Measurements from ENCODE around the gene NRIP2. TPM values are rescaled to one million over a fixed set of nuclear protein-coding genes. Genes with fewer than 3 reads are reported as not detected.

NRIP2 gene
- total and polyA plus RNA-seq, 2 experiments from 2014 or later, result 0.46 TPM; not detected in 1

DNA sequence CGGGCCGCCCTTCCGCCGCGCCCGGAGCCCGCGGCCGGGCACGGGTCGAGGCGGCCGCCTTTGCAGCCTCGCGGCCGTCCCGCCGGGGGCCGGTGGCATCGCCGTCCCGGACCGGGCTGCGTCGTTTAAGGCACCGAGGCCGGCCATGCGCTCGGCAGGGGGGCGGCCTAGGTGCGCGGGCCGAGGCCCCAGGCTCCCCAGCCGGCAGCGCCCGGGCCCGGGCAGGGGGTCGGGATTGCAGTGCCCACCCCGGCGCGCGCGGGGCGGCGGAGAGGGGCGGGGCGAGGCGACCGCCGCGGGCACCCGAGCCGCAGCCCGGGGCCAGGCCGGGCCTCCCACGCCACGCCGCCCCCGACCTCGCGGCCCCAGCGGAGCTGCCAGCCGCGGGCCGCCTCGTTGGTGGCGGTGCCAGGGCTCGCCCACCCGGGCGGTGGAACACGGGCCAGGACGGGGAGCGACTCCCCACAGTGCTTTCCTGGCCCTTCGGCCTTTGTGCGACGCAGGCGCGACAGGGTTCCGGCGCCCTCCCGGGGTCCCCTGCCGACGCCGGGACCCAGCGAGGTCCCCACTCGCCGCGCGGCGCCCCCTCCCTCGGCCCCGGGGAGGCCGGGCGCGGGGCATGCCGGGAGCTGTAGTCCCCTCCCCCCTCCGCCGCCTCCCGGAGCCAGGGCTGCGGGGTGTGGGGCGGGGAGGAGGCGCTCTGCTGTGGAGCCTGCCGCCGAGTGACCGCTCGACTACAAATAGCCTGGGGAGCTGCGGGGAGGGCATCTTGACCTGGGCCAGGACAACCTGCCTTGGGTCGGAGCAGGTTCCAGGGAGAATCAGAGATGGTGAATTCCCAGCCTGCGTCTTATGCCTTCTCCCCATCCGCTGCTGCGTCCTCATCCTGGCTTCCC, 39.3 kb downstream of the NRIP2 start:
- H3K36me3 ChIP-seq (ENCODE audit: low read depth), result no peaks in the 10 kb centered on the region
- in situ Hi-C loops (cut with MboI), result no loop called here
- no peak for TF ChIP-seq EZH2 (IDR thresholded peaks at IDR 0.05; ENCODE audit: insufficient read depth, poor library complexity, severe bottlenecking)
- TF ChIP-seq EZH2phosphoT487 (IDR thresholded peaks at IDR 0.05; ENCODE audit: insufficient read depth, low read depth), result no peak

DNA sequence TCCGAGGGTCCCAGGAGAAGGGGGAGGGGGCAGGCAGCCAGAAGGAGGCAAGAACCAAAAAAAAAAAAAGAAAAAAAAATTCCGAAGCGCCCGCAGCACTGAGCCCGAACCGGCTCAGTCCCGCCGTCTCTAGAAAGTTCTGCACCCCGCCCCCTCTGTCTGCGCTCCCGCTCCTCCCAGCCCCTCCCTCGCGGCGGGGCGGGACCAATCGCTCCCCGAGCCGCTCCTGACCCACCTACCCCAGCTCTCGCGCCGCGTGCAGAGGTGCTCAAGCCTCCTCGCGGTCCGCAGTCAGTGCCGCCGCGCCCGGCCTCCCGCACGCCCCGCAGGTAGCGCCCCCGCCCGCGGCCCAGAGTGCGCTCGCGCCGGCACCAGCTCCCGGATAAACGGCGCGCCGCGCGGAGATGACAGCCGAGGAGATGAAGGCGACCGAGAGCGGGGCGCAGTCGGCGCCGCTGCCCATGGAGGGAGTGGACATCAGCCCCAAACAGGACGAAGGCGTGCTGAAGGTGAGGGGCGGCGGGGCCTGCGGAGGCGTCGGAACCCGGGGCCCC, 40.0 kb downstream of the NRIP2 start, which contains the start of gene FKBP4:
Gene FKBP4 (plus strand): TSS at position 235 of the 554 bp plus-strand sequence. CDS start 170 bp downstream, at position 405.
- peak; percentile 97 for DNase-seq
- Histone ChIP-seq H4K20me1 (ENCODE audit: insufficient read depth) (no peaks in the 10 kb centered on the region), H3K4me3 (peak within 1 kb of the TSS; percentile 92), H3K9ac (peak within 1 kb of the TSS; percentile 85), H3K4me1 (ENCODE audit: insufficient read depth) (peaks cover 8% of the 10 kb centered on the region; the same call in 1 of the 2 replicates), H2AFZ (peak within 1 kb of the TSS; percentile 91), H3K27me3 (replicated peaks; ENCODE audit: insufficient read depth) (no peaks in the 10 kb centered on the region), H3K9me3 (ENCODE audit: low read depth) (no peaks in the 10 kb centered on the region), H3K9me2 (ENCODE audit: insufficient read depth) (no peaks in the 10 kb centered on the region), H3K36me3 (ENCODE audit: low read depth) (no peaks in the 10 kb centered on the region), H3K4me2 (ENCODE audit: unreplicated experiment) (peak within 1 kb of the TSS; percentile 98), H3F3A (ENCODE audit: insufficient read depth) (no peaks in the 10 kb centered on the region), H3K79me2 (ENCODE audit: insufficient read depth) (peaks cover 24% of the 10 kb centered on the region), H3K27ac (peak within 1 kb of the TSS; percentile 8; the same call in 1 of the 2 replicates)
- TF ChIP-seq EZH2phosphoT487 (IDR thresholded peaks at IDR 0.05; ENCODE audit: insufficient read depth, low read depth), result no peak
- TF ChIP-seq EZH2 (IDR thresholded peaks at IDR 0.05; ENCODE audit: insufficient read depth, poor library complexity, severe bottlenecking), result no peak
- 1 to 2% methylated on average over 41 to 56 of the region's 63 CpGs for WGBS, 2 experiments (ENCODE audit: low coverage in 1 of 2, low lambda C conversion rate in 2 of 2, missing lambda C conversion rate in 2 of 2)
- in situ Hi-C loops (cut with MboI), result no loop called here

More for the DNA sequence above, 39.3 kb downstream of the NRIP2 start:
- H3K79me2 ChIP-seq (ENCODE audit: insufficient read depth), result peaks cover 24% of the 10 kb centered on the region
- H3K9me2 ChIP-seq (ENCODE audit: insufficient read depth), result no peaks in the 10 kb centered on the region
- no peaks in the 10 kb centered on the region for H3K9me3 ChIP-seq (ENCODE audit: low read depth)
- H4K20me1 ChIP-seq (ENCODE audit: insufficient read depth), result no peaks in the 10 kb centered on the region
- peak; percentile 83 for DNase-seq
- no peaks in the 10 kb centered on the region for H3F3A ChIP-seq (ENCODE audit: insufficient read depth)
- H3K4me2 ChIP-seq (ENCODE audit: unreplicated experiment), result peak overlapping the region; percentile 98
- H3K27ac ChIP-seq, result no peak overlapping the region
- H2AFZ ChIP-seq, result peak overlapping the region; percentile 91
- peak overlapping the region; percentile 85 for H3K9ac ChIP-seq
- 0 to 1% methylated on average over 36 to 47 of the region's 111 CpGs for WGBS, 2 experiments (ENCODE audit: low coverage in 1 of 2, low lambda C conversion rate in 2 of 2, missing lambda C conversion rate in 2 of 2)
- H3K4me1 ChIP-seq (ENCODE audit: insufficient read depth), result peaks cover 8% of the 10 kb centered on the region; the same call in 1 of the 2 replicates
- no peaks in the 10 kb centered on the region for H3K27me3 ChIP-seq (replicated peaks; ENCODE audit: insufficient read depth)
- H3K4me3 ChIP-seq, result peak overlapping the region; percentile 92

DNA sequence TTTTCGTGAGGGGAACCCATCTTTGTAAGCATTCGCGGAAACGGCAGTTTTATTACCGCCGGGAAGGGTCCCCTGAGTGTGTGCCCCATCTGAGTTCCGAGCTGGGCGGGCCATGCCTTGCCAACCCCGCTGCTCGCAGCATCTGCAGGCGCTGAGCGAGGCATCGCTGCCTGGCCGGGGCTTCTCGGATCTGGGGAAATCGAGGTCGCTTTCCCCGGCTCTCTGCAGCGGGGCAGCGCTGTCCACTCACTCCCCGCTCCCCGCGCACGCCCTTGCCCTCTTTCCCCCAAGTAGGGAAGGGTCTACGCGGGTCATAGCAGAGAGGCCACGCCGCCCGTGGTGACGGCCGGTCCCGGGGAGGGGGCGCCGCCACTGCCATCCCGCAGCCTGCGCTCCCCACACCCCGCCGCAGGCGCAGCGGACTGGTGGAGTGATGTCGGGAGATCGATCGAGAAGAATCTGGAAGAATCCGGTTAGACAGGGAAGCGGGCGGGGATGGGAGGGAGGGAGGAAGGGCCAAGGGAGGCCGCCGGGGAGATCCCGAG, 40.6 kb downstream of the NRIP2 start:
- H3K4me2 ChIP-seq (ENCODE audit: unreplicated experiment), result peak overlapping the region; percentile 89
- H4K20me1 ChIP-seq (ENCODE audit: insufficient read depth), result no peaks in the 10 kb centered on the region
- H3K79me2 ChIP-seq (ENCODE audit: insufficient read depth), result peaks cover 24% of the 10 kb centered on the region
- peak overlapping the region; percentile 8; the same call in 1 of the 2 replicates for H3K27ac ChIP-seq
- 1 to 3% methylated on average over 39 to 49 of the region's 49 CpGs for WGBS, 2 experiments (ENCODE audit: low coverage in 1 of 2, low lambda C conversion rate in 2 of 2, missing lambda C conversion rate in 2 of 2)
- H3K9me3 ChIP-seq (ENCODE audit: low read depth), result no peaks in the 10 kb centered on the region
- DNase-seq, result peak; percentile 55
- no peaks in the 10 kb centered on the region for H3K36me3 ChIP-seq (ENCODE audit: low read depth)
- H3K4me3 ChIP-seq, result peak overlapping the region; percentile 92
- in situ Hi-C loops (cut with MboI), result no loop called here
- H3K27me3 ChIP-seq (replicated peaks; ENCODE audit: insufficient read depth), result no peaks in the 10 kb centered on the region
- no peaks in the 10 kb centered on the region for H3F3A ChIP-seq (ENCODE audit: insufficient read depth)
- H3K9me2 ChIP-seq (ENCODE audit: insufficient read depth), result no peaks in the 10 kb centered on the region
- peak overlapping the region; percentile 85 for H3K9ac ChIP-seq
- TF ChIP-seq EZH2phosphoT487 (IDR thresholded peaks at IDR 0.05; ENCODE audit: insufficient read depth, low read depth) (no peak), EZH2 (IDR thresholded peaks at IDR 0.05; ENCODE audit: insufficient read depth, poor library complexity, severe bottlenecking) (no peak)
- peak overlapping the region; percentile 89 for H2AFZ ChIP-seq
- peaks cover 8% of the 10 kb centered on the region; the same call in 1 of the 2 replicates for H3K4me1 ChIP-seq (ENCODE audit: insufficient read depth)

DNA sequence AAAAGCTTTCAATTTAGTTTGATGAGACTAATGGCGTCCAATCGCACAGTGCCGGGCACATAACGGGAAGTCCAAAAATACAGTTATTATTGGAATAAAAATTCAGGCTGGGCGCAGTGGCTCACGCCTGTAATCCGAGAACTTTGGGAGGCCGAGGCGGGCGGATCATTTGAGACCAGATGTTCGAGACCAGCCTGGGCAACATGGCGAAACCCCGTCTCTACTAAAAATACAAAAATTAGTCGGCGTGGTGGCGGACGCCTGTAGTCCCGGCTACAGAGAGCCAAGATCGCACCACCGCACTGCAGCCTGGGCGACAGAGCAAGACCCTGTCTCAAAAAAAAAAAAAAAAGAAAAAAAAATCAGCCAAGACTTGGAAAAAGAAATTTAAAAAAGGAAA, 41.3 kb downstream of the NRIP2 start:
- Histone ChIP-seq H3K27ac (no peak overlapping the region), H3K4me3 (no peak overlapping the region), H4K20me1 (ENCODE audit: insufficient read depth) (no peaks in the 10 kb centered on the region), H3K79me2 (ENCODE audit: insufficient read depth) (peaks cover 24% of the 10 kb centered on the region), H3K4me1 (ENCODE audit: insufficient read depth) (peaks cover 8% of the 10 kb centered on the region; the same call in 1 of the 2 replicates), H3K27me3 (replicated peaks; ENCODE audit: insufficient read depth) (no peaks in the 10 kb centered on the region), H3K36me3 (ENCODE audit: low read depth) (no peaks in the 10 kb centered on the region), H3K9me2 (ENCODE audit: insufficient read depth) (no peaks in the 10 kb centered on the region), H3K9me3 (ENCODE audit: low read depth) (no peaks in the 10 kb centered on the region), H3K4me2 (ENCODE audit: unreplicated experiment) (no peak overlapping the region), H3F3A (ENCODE audit: insufficient read depth) (no peaks in the 10 kb centered on the region), H3K9ac (no peak overlapping the region), H2AFZ (no peak overlapping the region)
- TF ChIP-seq EZH2 (IDR thresholded peaks at IDR 0.05; ENCODE audit: insufficient read depth, poor library complexity, severe bottlenecking), result no peak
- TF ChIP-seq EZH2phosphoT487 (IDR thresholded peaks at IDR 0.05; ENCODE audit: insufficient read depth, low read depth), result no peak
- DNase-seq, result no peak
- in situ Hi-C loops (cut with MboI), result no loop called here
- WGBS, 2 experiments (ENCODE audit: low coverage in 1 of 2, low lambda C conversion rate in 2 of 2, missing lambda C conversion rate in 2 of 2), result 93% methylated on average over 20 to 21 of the region's 21 CpGs

All from GM23248 (cell line).